Activated naive CD4-positive, alpha-beta T cell treated with anti-CD3 and anti-CD28 coated beads, Interleukin-2, amount 50 U/mL, for 72 hours (primary cell): ENCODE data around the gene SEMA5A. TPM values are rescaled to one million over a fixed set of nuclear protein-coding genes. Genes with fewer than 3 reads are reported as not detected.

Experiments
- ATAC-seq, 2 donors: fragments of 150-1000 bp; cut with Tn5 transposase; 2 replicates each; pipeline ENCODE4 v1.10.0; 2021; ENCODE audit warnings: mild to moderate bottlenecking in 2 of 2, moderate library complexity in 2 of 2
- DNase-seq, 2 donors: peaks; one replicate each; pipeline ENCODE4 v3.0.0; 2021 to 2022; ENCODE audit warnings: low spot score in 2 of 2
- H3K27ac Mint-ChIP-seq, 2 donors: one replicate each; pipeline ENCODE4 v1.8.0; 2022; ENCODE audit warnings: mild to moderate bottlenecking in 2 of 2, mixed read lengths in 2 of 2
- H3K36me3 Mint-ChIP-seq, 2 donors: one replicate each; pipeline ENCODE4 v1.8.0; 2022; ENCODE audit warnings: mixed read lengths in 2 of 2
- H3K9me3 Mint-ChIP-seq, 2 donors: one replicate each; pipeline ENCODE4 v1.8.0; 2022; ENCODE audit warnings: mixed read lengths in 2 of 2
- total RNA-seq, 2 donors: library from RNA; stranded (reverse); gene quantifications; one replicate each; pipeline ENCODE4 v1.2.3, GENCODE V29; 2022

Gene SEMA5A
- total RNA-seq, 2 donors from 2014 or later = not detected

GRCh38 chr5:9297134-9297533, 248.7 kb downstream of the SEMA5A start:
- ATAC-seq (no peak), DNase-seq (no peak)
- Mint-ChIP-seq H3K27ac (no peak overlapping the region), H3K36me3 (peaks cover 0 to 11% of the 10 kb centered on the region in 2 donors), H3K9me3 (peaks cover 10 to 12% of the 10 kb centered on the region in 2 donors)

- Mint-ChIP-seq H3K9me3 (peaks cover 7 to 17% of the 10 kb centered on the region in 2 donors), H3K27ac (no peak overlapping the region), H3K36me3 (peaks cover 0 to 15% of the 10 kb centered on the region in 2 donors)
- ATAC-seq (no peak), DNase-seq (no peak)
Measured at GRCh38 chr5:9295466-9295801, 250.4 kb downstream of the SEMA5A start.

GRCh38 chr5:9294793-9295465, 250.9 kb downstream of the SEMA5A start:
- Mint-ChIP-seq H3K36me3 (peaks cover 0 to 15% of the 10 kb centered on the region in 2 donors), H3K9me3 (peaks cover 6 to 17% of the 10 kb centered on the region in 2 donors), H3K27ac (peak overlapping the region in 1 of 2 donors; percentile 30)
- no peak for ATAC-seq
- DNase-seq = no peak

GRCh38 chr5:9288234-9288633, 257.6 kb downstream of the SEMA5A start:
- ATAC-seq = no peak
- H3K27ac Mint-ChIP-seq = no peak overlapping the region
- no peak for DNase-seq
- peaks cover 0 to 4% of the 10 kb centered on the region in 2 donors for H3K36me3 Mint-ChIP-seq
- H3K9me3 Mint-ChIP-seq = peaks cover 0 to 14% of the 10 kb centered on the region in 2 donors

- Mint-ChIP-seq H3K36me3 (no peaks in the 10 kb centered on the region), H3K27ac (no peak overlapping the region), H3K9me3 (peaks cover 2 to 14% of the 10 kb centered on the region in 2 donors)
- no peak for DNase-seq
- no peak for ATAC-seq
Measured at GRCh38 chr5:9284781-9285307, 261.0 kb downstream of the SEMA5A start.

- DNase-seq (no peak), ATAC-seq (no peak)
- no peak overlapping the region for H3K27ac Mint-ChIP-seq
- peaks cover 8 to 14% of the 10 kb centered on the region in 2 donors for H3K9me3 Mint-ChIP-seq
- no peaks in the 10 kb centered on the region for H3K36me3 Mint-ChIP-seq
Measured at GRCh38 chr5:9284272-9284671, 261.6 kb downstream of the SEMA5A start.

- no peak for DNase-seq
- no peaks in the 10 kb centered on the region for H3K36me3 Mint-ChIP-seq
- H3K9me3 Mint-ChIP-seq = peaks cover 10 to 18% of the 10 kb centered on the region in 2 donors
- no peak overlapping the region for H3K27ac Mint-ChIP-seq
- ATAC-seq = no peak
Measured at GRCh38 chr5:9283473-9283872, 262.4 kb downstream of the SEMA5A start.

- Mint-ChIP-seq H3K9me3 (peaks cover 14 to 23% of the 10 kb centered on the region in 2 donors), H3K36me3 (no peaks in the 10 kb centered on the region), H3K27ac (no peak overlapping the region)
- DNase-seq (no peak), ATAC-seq (no peak)
Measured at GRCh38 chr5:9283021-9283420, 262.9 kb downstream of the SEMA5A start.

GRCh38 chr5:9282211-9282610, 263.7 kb downstream of the SEMA5A start:
- peaks cover 15 to 23% of the 10 kb centered on the region in 2 donors for H3K9me3 Mint-ChIP-seq
- H3K36me3 Mint-ChIP-seq = no peaks in the 10 kb centered on the region
- H3K27ac Mint-ChIP-seq = no peak overlapping the region

GRCh38 chr5:9279774-9280173, 266.1 kb downstream of the SEMA5A start:
- Mint-ChIP-seq H3K9me3 (peaks cover 26 to 31% of the 10 kb centered on the region in 2 donors), H3K36me3 (peaks cover 0 to 3% of the 10 kb centered on the region in 2 donors), H3K27ac (no peak overlapping the region)
- ATAC-seq = no peak
- DNase-seq = no peak

More at GRCh38 chr5:9282211-9282610, 263.7 kb downstream of the SEMA5A start:
- DNase-seq = no peak
- ATAC-seq = no peak

GRCh38 chr5:9278921-9279603, 266.8 kb downstream of the SEMA5A start:
- Mint-ChIP-seq H3K9me3 (peaks cover 31 to 36% of the 10 kb centered on the region in 2 donors), H3K27ac (no peak overlapping the region), H3K36me3 (peaks cover 0 to 9% of the 10 kb centered on the region in 2 donors)
- ATAC-seq = no peak
- DNase-seq = no peak

- ATAC-seq = no peak
- no peak overlapping the region for H3K27ac Mint-ChIP-seq
- H3K9me3 Mint-ChIP-seq = peaks cover 16 to 18% of the 10 kb centered on the region in 2 donors
- no peak for DNase-seq
- peaks cover 0 to 12% of the 10 kb centered on the region in 2 donors for H3K36me3 Mint-ChIP-seq
Measured at GRCh38 chr5:9269014-9269413, 276.9 kb downstream of the SEMA5A start.

GRCh38 chr5:9268226-9268625, 277.6 kb downstream of the SEMA5A start:
- ATAC-seq (no peak), DNase-seq (no peak)
- Mint-ChIP-seq H3K9me3 (peaks cover 20 to 22% of the 10 kb centered on the region in 2 donors), H3K27ac (no peak overlapping the region), H3K36me3 (peaks cover 0 to 11% of the 10 kb centered on the region in 2 donors)

GRCh38 chr5:9265441-9266287, 280.2 kb downstream of the SEMA5A start:
- Mint-ChIP-seq H3K9me3 (peaks cover 10 to 13% of the 10 kb centered on the region in 2 donors), H3K27ac (no peak overlapping the region), H3K36me3 (no peaks in the 10 kb centered on the region)
- DNase-seq = no peak
- no peak for ATAC-seq

- H3K27ac Mint-ChIP-seq = no peak overlapping the region
- H3K9me3 Mint-ChIP-seq = peaks cover 5 to 13% of the 10 kb centered on the region in 2 donors
- H3K36me3 Mint-ChIP-seq = no peaks in the 10 kb centered on the region
- ATAC-seq (no peak), DNase-seq (no peak)
Measured at GRCh38 chr5:9264301-9264700, 281.6 kb downstream of the SEMA5A start.

GRCh38 chr5:9263656-9264055, 282.2 kb downstream of the SEMA5A start:
- ATAC-seq (no peak), DNase-seq (no peak)
- no peak overlapping the region for H3K27ac Mint-ChIP-seq
- peaks cover 5 to 13% of the 10 kb centered on the region in 2 donors for H3K9me3 Mint-ChIP-seq
- H3K36me3 Mint-ChIP-seq = no peaks in the 10 kb centered on the region
